Keratinocyte (primary cell): ENCODE results near the gene RAB29.

Experiments
- EZH2 ChIP-seq: IDR thresholded peaks from one replicate; pipeline ENCODE4 v1.6.1; 2012; ENCODE audit warnings: inconsistent platforms, mild to moderate bottlenecking, low read length, moderate library complexity
- TF ChIP-seq, protein P1 (sequence below), 3 experiments: IDR thresholded peaks in 1 of 3; conservative IDR thresholded peaks in 1 of 3; optimal IDR thresholded peaks in 1 of 3; 2 replicates in 2 of 3; 3 replicates in 1 of 3; pipeline versions ENCODE3 to v1.5.1; 2011; ENCODE audit warnings: low read length in 3 of 3, mild to moderate bottlenecking in 3 of 3, moderate library complexity in 2 of 3, control low read depth in 1 of 3, inconsistent platforms in 1 of 3; ENCODE audit not compliant: insufficient read depth in 2 of 3; ENCODE audit errors: extremely low read depth in 1 of 3

DNA sequence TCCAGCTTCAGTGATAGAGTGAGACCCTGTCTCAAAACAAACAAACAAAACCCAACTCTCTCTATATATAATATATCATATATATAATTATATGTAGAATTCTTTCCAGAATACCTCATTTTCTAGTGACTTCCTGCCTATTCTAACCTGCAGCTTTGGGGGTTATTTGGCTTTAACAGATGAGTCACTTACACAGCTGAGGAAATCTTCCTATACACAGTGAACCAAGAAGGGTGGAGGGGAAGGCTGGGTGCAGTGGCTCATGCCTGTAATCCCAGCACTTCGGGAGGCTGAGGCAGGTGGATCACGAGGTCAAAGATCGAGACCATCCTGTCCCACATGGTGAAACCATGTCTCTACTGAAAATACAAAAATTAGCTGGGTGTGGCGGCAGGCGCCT, 9.2 kb downstream of the RAB29 start:
- TF ChIP-seq EZH2: no peak
- TF ChIP-seq, protein P1, sequence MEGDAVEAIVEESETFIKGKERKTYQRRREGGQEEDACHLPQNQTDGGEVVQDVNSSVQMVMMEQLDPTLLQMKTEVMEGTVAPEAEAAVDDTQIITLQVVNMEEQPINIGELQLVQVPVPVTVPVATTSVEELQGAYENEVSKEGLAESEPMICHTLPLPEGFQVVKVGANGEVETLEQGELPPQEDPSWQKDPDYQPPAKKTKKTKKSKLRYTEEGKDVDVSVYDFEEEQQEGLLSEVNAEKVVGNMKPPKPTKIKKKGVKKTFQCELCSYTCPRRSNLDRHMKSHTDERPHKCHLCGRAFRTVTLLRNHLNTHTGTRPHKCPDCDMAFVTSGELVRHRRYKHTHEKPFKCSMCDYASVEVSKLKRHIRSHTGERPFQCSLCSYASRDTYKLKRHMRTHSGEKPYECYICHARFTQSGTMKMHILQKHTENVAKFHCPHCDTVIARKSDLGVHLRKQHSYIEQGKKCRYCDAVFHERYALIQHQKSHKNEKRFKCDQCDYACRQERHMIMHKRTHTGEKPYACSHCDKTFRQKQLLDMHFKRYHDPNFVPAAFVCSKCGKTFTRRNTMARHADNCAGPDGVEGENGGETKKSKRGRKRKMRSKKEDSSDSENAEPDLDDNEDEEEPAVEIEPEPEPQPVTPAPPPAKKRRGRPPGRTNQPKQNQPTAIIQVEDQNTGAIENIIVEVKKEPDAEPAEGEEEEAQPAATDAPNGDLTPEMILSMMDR (optimal IDR thresholded peaks at IDR 0.05 in 1 of 3, IDR thresholded peaks at IDR 0.05 in 1 of 3, conservative IDR thresholded peaks at IDR 0.05 in 1 of 3; ENCODE audit: extremely low read depth in 1 of 3, insufficient read depth in 2 of 3, low read length in 3 of 3): no peak
